Body of pancreas (tissue), 4 donors: ENCODE results near the gene POGK. TPM values are rescaled to one million over a fixed set of nuclear protein-coding genes. Genes with fewer than 3 reads are reported as not detected.

Experiments
- ATAC-seq: fragments of 150-250 bp; one replicate; pipeline ENCODE4 v1.9.1; 2016
- DNase-seq, 4 donors: peaks; one replicate each; pipeline ENCODE4 v3.0.0-alpha.2; 2019
- H3K27ac ChIP-seq, 4 donors: fragments of 200-600 bp; sonication (generic); 1 replicate in 3 of 4; 2 replicates in 1 of 4; pipeline versions ENCODE4 v1.5.1 to v1.6.1; 2016 to 2019; ENCODE audit warnings: mild to moderate bottlenecking in 1 of 4, mixed read lengths in 1 of 4, moderate library complexity in 1 of 4
- H3K27me3 ChIP-seq, 2 donors: fragments of 200-600 bp; sonication (generic); one replicate each; pipeline ENCODE4 v1.6.0; 2016; ENCODE audit warnings: mild to moderate bottlenecking in 1 of 2
- H3K36me3 ChIP-seq, 2 donors: fragments of 200-600 bp; sonication (generic); replicated peaks in 1 of 2; 2 replicates each; pipeline ENCODE4 v1.5.1; 2016; ENCODE audit warnings: low read depth in 2 of 2; ENCODE audit not compliant: insufficient read depth in 1 of 2
- H3K4me1 ChIP-seq: fragments of 200-600 bp; sonication (generic); one replicate; pipeline ENCODE4 v1.6.0; 2016
- H3K4me3 ChIP-seq, 2 donors: fragments of 200-600 bp; sonication (generic); 1 replicate in 1 of 2; 2 replicates in 1 of 2; pipeline ENCODE4 v1.5.1; 2016 to 2019
- H3K9me3 ChIP-seq, 3 donors: fragments of 200-600 bp; sonication (generic); 1 replicate in 2 of 3; 2 replicates in 1 of 3; pipeline ENCODE4 v1.5.1; 2016
- POLR2A ChIP-seq, 3 donors: fragments of 450-650 bp; IDR thresholded peaks; one replicate each; pipeline ENCODE4 v1.6.1; 2016; ENCODE audit warnings: antibody characterized with exemption in 3 of 3, mild to moderate bottlenecking in 2 of 3
- WGBS, 2 donors: methylation state at CpG; one replicate each; pipeline ENCODE4 v1.1.5; 2017; 5-methylcytosine and 5-hydroxymethylcytosine counted together
- intact Hi-C: fragments of 100-400 bp; cut with DNase I; formaldehyde crosslinking; loops from one replicate; pipeline ENCODE4 v1.15.1; 2023
- total RNA-seq, 2 donors: library from RNA; depleted of rRNA; stranded (reverse); fragments of >200 nt; gene quantifications; one replicate each; pipeline ENCODE4 v1.1.0, GENCODE V29; 2016
- TF ChIP-seq, protein P1 (sequence below), 7 experiments: fragments of 450-650 bp in 4 of 7; fragments of 200-600 bp in 3 of 7; sonication (generic) in 3 of 7; IDR thresholded peaks; one replicate each; pipeline ENCODE4 v1.5.1; 2016 to 2019; ENCODE audit warnings: antibody characterized with exemption in 7 of 7

POGK gene
- total RNA-seq, 2 donors from 2014 or later = 13.8 to 15.3 TPM

DNA sequence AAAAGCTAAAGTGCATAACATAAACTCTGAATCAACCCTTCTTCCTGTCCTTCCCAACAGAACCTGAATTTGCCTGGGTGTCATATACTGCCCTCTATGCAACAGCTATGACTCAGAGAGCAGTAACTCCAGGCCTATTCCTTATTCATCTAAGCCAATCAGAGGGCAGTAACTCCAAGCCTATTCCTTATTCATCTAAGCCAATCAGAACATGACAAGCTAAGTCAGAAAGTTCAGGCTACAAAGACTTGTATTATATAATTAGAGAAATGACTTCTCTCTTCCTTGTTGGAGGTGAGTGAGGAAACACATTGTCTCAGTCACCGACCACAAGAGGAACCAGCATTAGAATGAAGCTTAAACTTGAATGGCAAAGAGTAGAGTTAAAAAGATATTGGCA lies 63.0 kb downstream of the POGK start:
- Histone ChIP-seq H3K4me1 (no peaks in the 10 kb centered on the region), H3K4me3 (no peak overlapping the region), H3K27me3 (no peaks in the 10 kb centered on the region), H3K9me3 (no peaks in the 10 kb centered on the region), H3K27ac (no peak overlapping the region), H3K36me3 (no peaks in the 10 kb centered on the region)
- ATAC-seq (no peak), DNase-seq (no peak)
- TF ChIP-seq POLR2A (IDR thresholded peaks at IDR 0.05) = no peak
- TF ChIP-seq, protein P1, sequence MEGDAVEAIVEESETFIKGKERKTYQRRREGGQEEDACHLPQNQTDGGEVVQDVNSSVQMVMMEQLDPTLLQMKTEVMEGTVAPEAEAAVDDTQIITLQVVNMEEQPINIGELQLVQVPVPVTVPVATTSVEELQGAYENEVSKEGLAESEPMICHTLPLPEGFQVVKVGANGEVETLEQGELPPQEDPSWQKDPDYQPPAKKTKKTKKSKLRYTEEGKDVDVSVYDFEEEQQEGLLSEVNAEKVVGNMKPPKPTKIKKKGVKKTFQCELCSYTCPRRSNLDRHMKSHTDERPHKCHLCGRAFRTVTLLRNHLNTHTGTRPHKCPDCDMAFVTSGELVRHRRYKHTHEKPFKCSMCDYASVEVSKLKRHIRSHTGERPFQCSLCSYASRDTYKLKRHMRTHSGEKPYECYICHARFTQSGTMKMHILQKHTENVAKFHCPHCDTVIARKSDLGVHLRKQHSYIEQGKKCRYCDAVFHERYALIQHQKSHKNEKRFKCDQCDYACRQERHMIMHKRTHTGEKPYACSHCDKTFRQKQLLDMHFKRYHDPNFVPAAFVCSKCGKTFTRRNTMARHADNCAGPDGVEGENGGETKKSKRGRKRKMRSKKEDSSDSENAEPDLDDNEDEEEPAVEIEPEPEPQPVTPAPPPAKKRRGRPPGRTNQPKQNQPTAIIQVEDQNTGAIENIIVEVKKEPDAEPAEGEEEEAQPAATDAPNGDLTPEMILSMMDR (IDR thresholded peaks at IDR 0.05) = no peak
- WGBS, 2 donors = 72 to 97% methylated on average over 1 of the region's 1 CpG
- intact Hi-C loops = no loop called here

DNA sequence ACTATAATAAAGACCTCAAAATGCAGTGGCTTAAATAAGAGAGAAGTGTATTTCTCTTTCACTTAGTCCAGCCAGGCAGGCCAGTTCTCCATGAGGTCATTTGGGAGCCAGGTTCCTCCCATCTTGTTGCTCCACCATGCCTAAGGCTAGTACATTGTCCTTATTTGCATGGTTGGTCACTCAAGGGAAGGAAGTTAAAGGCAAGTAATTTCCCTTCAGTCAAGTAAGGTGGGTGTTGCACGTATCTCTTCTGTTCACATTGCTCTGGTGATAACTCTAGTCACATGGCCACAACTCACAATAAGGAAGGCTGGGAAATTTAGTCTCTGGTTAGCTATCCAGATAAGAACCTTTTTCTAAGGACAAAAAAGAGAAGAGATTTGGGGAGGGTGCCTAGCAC lies 64.0 kb downstream of the POGK start:
- Histone ChIP-seq H3K27ac (no peak overlapping the region), H3K36me3 (no peaks in the 10 kb centered on the region), H3K4me1 (no peaks in the 10 kb centered on the region), H3K27me3 (no peaks in the 10 kb centered on the region), H3K9me3 (no peaks in the 10 kb centered on the region), H3K4me3 (no peak overlapping the region)
- WGBS, 2 donors = 47 to 53% methylated on average over 1 of the region's 1 CpG
- ATAC-seq = no peak
- intact Hi-C loops = no loop called here
- no peak for DNase-seq
- TF ChIP-seq POLR2A (IDR thresholded peaks at IDR 0.05) = no peak
- TF ChIP-seq, protein P1 (IDR thresholded peaks at IDR 0.05) = no peak

DNA sequence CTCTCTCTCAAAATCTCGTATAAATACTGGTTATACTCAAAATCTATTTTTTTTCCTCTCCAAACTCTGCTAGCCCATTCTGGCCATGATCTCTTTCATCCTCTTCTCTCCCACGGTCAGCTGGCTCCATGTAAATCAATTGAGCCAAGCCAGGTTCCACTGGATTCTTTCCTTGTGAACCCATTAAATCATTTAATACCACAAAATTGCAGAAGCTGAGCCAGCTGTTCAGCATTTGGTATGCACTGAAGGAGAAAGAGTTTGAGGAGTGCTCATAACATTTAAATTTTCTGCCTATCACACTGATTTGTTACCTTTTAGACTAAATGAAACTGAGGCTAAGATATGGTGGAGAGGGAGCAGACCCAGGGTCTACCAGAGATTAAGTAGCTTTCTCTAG lies 65.9 kb downstream of the POGK start:
- TF ChIP-seq POLR2A (IDR thresholded peaks at IDR 0.05) = no peak
- TF ChIP-seq, protein P1 (IDR thresholded peaks at IDR 0.05) = no peak
- Histone ChIP-seq H3K4me1 (no peaks in the 10 kb centered on the region), H3K4me3 (no peak overlapping the region), H3K36me3 (no peaks in the 10 kb centered on the region), H3K27ac (no peak overlapping the region), H3K9me3 (no peaks in the 10 kb centered on the region), H3K27me3 (no peaks in the 10 kb centered on the region)
- DNase-seq (no peak), ATAC-seq (no peak)
- WGBS, 2 donors = 39 to 43% methylated on average over 2 of the region's 2 CpGs
- intact Hi-C loops = loop anchor here (5.0 kb wide), 1 partner anchor 152 kb away; no protein-coding TSS in a partner anchor

DNA sequence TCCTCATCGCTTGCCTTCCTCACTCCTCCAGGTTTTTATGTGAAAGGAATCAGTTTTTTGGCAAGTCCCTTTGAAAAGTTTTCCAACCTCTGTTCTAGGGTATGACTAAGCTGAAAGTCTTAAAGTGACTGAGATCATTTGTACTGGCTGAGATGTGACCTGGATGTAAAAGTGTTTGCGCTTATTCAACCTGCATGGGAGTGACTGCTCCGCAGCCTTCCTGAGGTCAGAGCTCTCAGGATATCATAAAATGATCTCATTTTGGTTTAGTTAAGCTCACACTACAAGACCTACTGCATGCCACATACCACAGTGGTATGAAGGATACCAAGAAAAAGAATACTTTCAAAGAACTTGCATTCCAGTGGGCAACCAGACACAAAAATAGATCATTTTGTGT lies 66.6 kb downstream of the POGK start:
- no peak for DNase-seq
- ATAC-seq = no peak
- intact Hi-C loops = loop anchor here (5.0 kb wide), 1 partner anchor 151 kb away; no protein-coding TSS in a partner anchor
- Histone ChIP-seq H3K9me3 (no peaks in the 10 kb centered on the region), H3K4me1 (no peaks in the 10 kb centered on the region), H3K27me3 (no peaks in the 10 kb centered on the region), H3K4me3 (no peak overlapping the region), H3K27ac (no peak overlapping the region), H3K36me3 (no peaks in the 10 kb centered on the region)
- 84 to 87% methylated on average over 3 of the region's 3 CpGs for WGBS, 2 donors
- TF ChIP-seq, protein P1 (IDR thresholded peaks at IDR 0.05) = no peak
- no peak for TF ChIP-seq POLR2A (IDR thresholded peaks at IDR 0.05)

Other genes starting within 250 kb of the POGK start
- gene TADA1, start 36.8 kb downstream of the POGK start, total RNA-seq = 1 to 10 TPM in 1 of 2 donors, under 1 TPM in 1; 0.99 to 4.9 TPM
- under 1 TPM; 0.52 to 0.66 TPM for gene ILDR2, start 136.1 kb downstream of the POGK start, total RNA-seq
- not detected for gene MAEL, start 149.8 kb downstream of the POGK start, total RNA-seq